Adrenal gland (tissue), 12 donors: ENCODE data around the gene CPN2. TPM values are rescaled to one million over a fixed set of nuclear protein-coding genes. Genes with fewer than 3 reads are reported as not detected.

ENCODE experiments used
- DNase-seq, 7 donors: peaks; one replicate each; pipeline ENCODE4 v3.0.0-alpha.2; 2019 to 2020
- H3K27ac ChIP-seq, 5 donors: fragments of 200-600 bp; sonication (generic) in 4 of 5; 1 replicate in 3 of 5; 2 replicates in 2 of 5; pipeline versions ENCODE4 v1.5.1 to v1.8.0; 2016 to 2020; ENCODE audit warnings: mild to moderate bottlenecking in 1 of 5
- H3K27me3 ChIP-seq: fragments of 200-600 bp; 2 replicates; pipeline ENCODE4 v1.8.0; 2021
- H3K36me3 ChIP-seq, 2 donors: fragments of 200-600 bp; replicated peaks in 1 of 2; 1 replicate in 1 of 2; 2 replicates in 1 of 2; pipeline versions ENCODE4 v1.5.1 to v1.8.0; 2018 to 2022
- H3K4me1 ChIP-seq, 2 donors: fragments of 200-600 bp; replicated peaks in 1 of 2; 1 replicate in 1 of 2; 2 replicates in 1 of 2; pipeline versions ENCODE4 v1.5.1 to v1.8.0; 2018 to 2021
- H3K4me3 ChIP-seq, 4 donors: fragments of 200-600 bp; sonication (generic) in 3 of 4; one replicate each; pipeline ENCODE4 v1.5.1; 2016 to 2018
- H3K9me3 ChIP-seq, 3 donors: fragments of 200-600 bp; sonication (generic) in 1 of 3; replicated peaks in 1 of 3; 1 replicate in 2 of 3; 2 replicates in 1 of 3; pipeline versions ENCODE4 v1.5.1 to v1.8.0; 2016 to 2021
- CTCF ChIP-seq, 6 experiments: fragments of 450-650 bp in 4 of 6; fragments of 200-600 bp in 2 of 6; sonication (generic) in 1 of 6; IDR thresholded peaks; 1 replicate in 5 of 6; 2 replicates in 1 of 6; pipeline versions ENCODE4 v1.5.1 to v1.8.0; 2016 to 2021; ENCODE audit warnings: antibody characterized with exemption in 6 of 6, mild to moderate bottlenecking in 2 of 6, moderate library complexity in 1 of 6
- POLR2A ChIP-seq, 2 donors: fragments of 450-650 bp; IDR thresholded peaks; one replicate each; pipeline ENCODE4 v1.6.1; 2017; ENCODE audit warnings: antibody characterized with exemption in 2 of 2, mild to moderate bottlenecking in 2 of 2, moderate library complexity in 1 of 2
- WGBS, 4 donors: extraction: QIAGEN DNeasy Blood & Tissue Kit in 2 of 4; methylation state at CpG; one replicate each; pipeline versions ENCODE4 v1.1.5 to v1.1.7; 2013 to 2017; 5-methylcytosine and 5-hydroxymethylcytosine counted together
- intact Hi-C, 2 donors: fragments of 100-400 bp; cut with DNase I; formaldehyde crosslinking; loops; one replicate each; pipeline versions ENCODE4 v1.14.1 to v1.15.0; 2022 to 2023
- polyA plus RNA-seq, 3 donors: library from polyadenylated mRNA; stranded (reverse); fragments of 200-250 nt in 2 of 3; fragments of 350-450 nt in 1 of 3; fragmentation: Illumina TruSeq in 1 of 3; extraction: RNeasy Lipid Tissue Mini Kit (QIAGEN cat#74804) in 1 of 3; gene quantifications; one replicate each; pipeline ENCODE4 v1.2.3, GENCODE V29; 2013 to 2014
- total RNA-seq, 9 donors: library from RNA; depleted of rRNA in 4 of 9; stranded (reverse); fragments of >200 nt in 4 of 9; fragments of 120-200 nt in 1 of 9; fragmentation: NEBNext Ultra II Directional in 1 of 9; extraction: Animal tissue kit (Norgen Biotek cat#: 25700) in 1 of 9; gene quantifications; one replicate each; pipeline versions ENCODE4 v1.1.0 to v1.2.4, GENCODE V29; 2013 to 2023
- donor health status: healthy with polysubstance abuse.
- donor health status: Bipolar disorder and iron deficiency.
- donor health status: DM: yes; HTN: yes; CAD: no.
- donor health status: DM: no; HTN: no; CAD: no.
- donor health status: DM: no; HTN: no; CAD: no.
- donor health status: DM: yes; HTN: yes; CAD: no.

CPN2 gene
- total and polyA plus RNA-seq, 12 donors: 0.32 to 14.3 (median 3.1) TPM

DNA sequence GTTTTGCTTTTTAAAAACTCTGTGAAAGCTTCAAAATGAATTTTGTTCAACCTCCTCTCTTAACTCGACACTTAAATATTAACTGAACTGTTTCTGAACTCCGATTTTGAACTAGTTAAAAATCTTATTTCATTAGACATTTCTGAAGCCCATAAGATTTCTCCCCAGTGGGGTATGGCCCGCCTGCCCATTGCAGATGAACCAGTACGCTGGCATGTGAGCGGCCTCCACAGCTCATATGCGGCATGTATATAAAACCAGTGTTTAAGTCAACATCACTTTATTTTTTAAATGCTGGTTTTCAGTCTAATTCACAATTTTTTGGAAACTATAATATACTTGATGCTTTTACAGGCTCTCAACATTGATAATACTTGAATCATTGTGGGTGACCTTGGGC is 50.2 kb downstream of the CPN2 start:
- no peak overlapping the region for H3K4me3 ChIP-seq
- WGBS, 4 donors: 93 to 98% (median 96%) methylated on average over 6 of the region's 6 CpGs
- peak overlapping the region in 2 of 5 donors; percentile 71 to 77 for H3K27ac ChIP-seq
- TF ChIP-seq CTCF (IDR thresholded peaks at IDR 0.05): no peak
- no peak for TF ChIP-seq POLR2A (IDR thresholded peaks at IDR 0.05)
- no peaks in the 10 kb centered on the region for H3K27me3 ChIP-seq
- no peaks in the 10 kb centered on the region for H3K9me3 ChIP-seq
- no peaks in the 10 kb centered on the region for H3K36me3 ChIP-seq
- DNase-seq: peak in 2 of 7 donors; percentile 11 to 18
- intact Hi-C loops: no loop called here
- peaks cover 17 to 22% of the 10 kb centered on the region in 2 donors for H3K4me1 ChIP-seq

DNA sequence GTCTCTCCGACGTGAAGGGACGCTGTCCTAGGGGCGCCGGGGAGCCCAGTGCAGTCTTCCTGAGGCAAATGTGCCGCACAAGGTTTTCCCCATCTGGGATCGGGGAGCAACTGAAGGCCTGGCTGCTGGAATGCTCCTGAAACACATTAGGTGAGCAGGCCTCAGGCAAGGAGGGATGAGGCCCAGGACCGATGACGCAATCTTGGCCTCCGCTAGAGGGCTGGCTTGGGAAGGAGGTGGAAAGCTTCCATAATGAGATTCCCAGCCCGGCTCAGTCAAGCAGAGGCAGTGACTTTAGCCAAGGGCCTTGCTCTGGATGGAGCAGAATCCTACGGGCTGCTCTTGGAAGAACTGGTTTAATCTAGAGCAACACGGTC is 50.8 kb downstream of the CPN2 start:
- Histone ChIP-seq H3K4me1 (peaks cover 18 to 22% of the 10 kb centered on the region in 2 donors), H3K27me3 (no peaks in the 10 kb centered on the region), H3K27ac (peak overlapping the region in 4 of 5 donors; percentile 55 to 77 (median 64)), H3K36me3 (no peaks in the 10 kb centered on the region), H3K9me3 (no peaks in the 10 kb centered on the region), H3K4me3 (no peak overlapping the region)
- intact Hi-C loops: no loop called here
- 59 to 77% (median 63%) methylated on average over 9 to 13 of the region's 13 CpGs for WGBS, 4 donors
- TF ChIP-seq CTCF (IDR thresholded peaks at IDR 0.05): peak in 1 of 6 experiments; percentile 26
- no peak for TF ChIP-seq POLR2A (IDR thresholded peaks at IDR 0.05)
- DNase-seq: peak; percentile 62 to 86 (median 81)

- no peak overlapping the region for H3K4me3 ChIP-seq
- intact Hi-C loops: no loop called here
- peaks cover 18 to 22% of the 10 kb centered on the region in 2 donors for H3K4me1 ChIP-seq
- H3K27ac ChIP-seq: peak overlapping the region in 3 of 5 donors; percentile 42 to 95 (median 93)
- TF ChIP-seq POLR2A (IDR thresholded peaks at IDR 0.05) (no peak), CTCF (IDR thresholded peaks at IDR 0.05) (no peak)
- no peaks in the 10 kb centered on the region for H3K27me3 ChIP-seq
- no peaks in the 10 kb centered on the region for H3K9me3 ChIP-seq
- H3K36me3 ChIP-seq: no peaks in the 10 kb centered on the region
- WGBS, 4 donors: 82 to 97% (median 88%) methylated on average over 12 to 19 of the region's 19 CpGs
- DNase-seq: peak in 3 of 7 donors; percentile 17 to 28 (median 20)
Measured at GRCh38 chr3:194298331-194299227, 52.5 kb downstream of the CPN2 start.

DNA sequence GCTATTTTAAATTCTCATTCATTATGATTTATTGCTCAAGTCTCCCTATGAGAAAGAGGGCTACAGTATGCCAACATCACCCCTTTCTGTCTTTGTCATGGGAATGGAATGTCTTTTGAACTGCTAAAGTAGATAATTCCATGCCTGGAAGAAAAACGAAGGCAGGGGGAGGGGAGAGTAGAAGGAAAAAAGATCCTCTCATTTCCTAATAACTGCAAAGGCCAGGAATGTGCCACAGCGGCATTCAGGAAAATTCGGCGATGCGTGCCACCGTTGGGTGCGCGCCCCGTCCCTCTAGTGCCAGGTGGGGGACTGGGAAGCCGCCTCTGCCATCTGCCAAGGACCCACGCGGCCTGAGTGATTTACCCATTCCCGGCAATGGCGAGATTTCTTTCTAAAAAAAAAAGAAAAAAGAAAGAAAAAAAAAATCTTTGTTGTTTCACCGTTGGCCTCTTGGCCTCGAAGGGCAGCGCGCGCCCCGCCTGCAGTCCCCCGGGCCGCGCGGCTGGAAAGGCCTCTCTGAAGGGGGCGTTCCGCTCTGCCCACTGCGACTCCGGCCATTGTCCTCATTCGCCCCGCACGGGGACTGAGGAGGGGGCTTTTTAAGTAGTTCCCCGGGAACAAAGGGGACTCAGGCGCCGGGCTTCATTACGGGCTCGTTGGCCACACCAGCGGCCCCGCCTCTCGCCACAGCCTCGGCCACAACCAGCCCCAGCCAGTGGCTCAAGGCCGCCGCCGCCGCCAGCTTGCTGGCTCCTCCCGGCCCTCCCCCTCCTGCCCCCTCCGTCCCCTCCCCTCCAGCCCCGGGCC is 54.5 kb downstream of the CPN2 start:
- Histone ChIP-seq H3K27ac (peak overlapping the region; percentile 93 to 96 (median 94)), H3K36me3 (no peaks in the 10 kb centered on the region), H3K27me3 (no peaks in the 10 kb centered on the region), H3K9me3 (no peaks in the 10 kb centered on the region), H3K4me3 (peak overlapping the region in 2 of 4 donors; percentile 5 to 43), H3K4me1 (peaks cover 18 to 22% of the 10 kb centered on the region in 2 donors)
- WGBS, 4 donors: 7 to 11% (median 7%) methylated on average over 31 to 47 of the region's 47 CpGs
- intact Hi-C loops: no loop called here
- peak; percentile 80 to 90 (median 88) for DNase-seq
- TF ChIP-seq CTCF (IDR thresholded peaks at IDR 0.05) (peak in 2 of 6 experiments; percentile 6 to 16), POLR2A (IDR thresholded peaks at IDR 0.05) (peak in 1 of 2 donors; percentile 44)
